Osteocyte (in vitro differentiated cells): ENCODE data around the gene HOXB2. TPM values are rescaled to one million over a fixed set of nuclear protein-coding genes. Genes with fewer than 3 reads are reported as not detected.

Experiments used
- DNase-seq: peaks from one replicate; pipeline ENCODE4 v3.0.0; 2021; ENCODE audit warnings: mixed read lengths; ENCODE audit not compliant: unreplicated experiment; ENCODE audit errors: extremely low spot score
- H3K27ac Mint-ChIP-seq: one replicate; pipeline ENCODE4 v1.8.0; 2021; ENCODE audit warnings: mild to moderate bottlenecking, mixed read lengths; ENCODE audit not compliant: unreplicated experiment
- H3K27me3 Mint-ChIP-seq: one replicate; pipeline ENCODE4 v1.8.0; 2021; ENCODE audit warnings: mixed read lengths; ENCODE audit not compliant: unreplicated experiment
- H3K36me3 Mint-ChIP-seq: one replicate; pipeline ENCODE4 v1.8.0; 2021; ENCODE audit warnings: mixed read lengths; ENCODE audit not compliant: unreplicated experiment
- H3K4me1 Mint-ChIP-seq: one replicate; pipeline ENCODE4 v1.8.0; 2021; ENCODE audit warnings: mixed read lengths; ENCODE audit not compliant: unreplicated experiment
- H3K4me3 Mint-ChIP-seq: one replicate; pipeline ENCODE4 v1.8.0; 2021; ENCODE audit warnings: mild to moderate bottlenecking, moderate library complexity, mixed read lengths; ENCODE audit not compliant: unreplicated experiment
- H3K9me3 Mint-ChIP-seq: one replicate; pipeline ENCODE4 v1.8.0; 2021; ENCODE audit warnings: mixed read lengths; ENCODE audit not compliant: unreplicated experiment
- total RNA-seq: library from RNA; stranded (reverse); gene quantifications from 2 replicates; pipeline ENCODE4 v1.2.1, GENCODE V29; 2021
- TF ChIP-seq, protein P1 (sequence below): fragments of 200-600 bp; sonication (generic); IDR thresholded peaks from 2 replicates; pipeline ENCODE4 v1.5.0; 2021; ENCODE audit warnings: antibody characterized with exemption, mild to moderate bottlenecking, moderate library complexity

Gene HOXB2
- total RNA-seq, 1 donor from 2014 or later = not detected

DNA sequence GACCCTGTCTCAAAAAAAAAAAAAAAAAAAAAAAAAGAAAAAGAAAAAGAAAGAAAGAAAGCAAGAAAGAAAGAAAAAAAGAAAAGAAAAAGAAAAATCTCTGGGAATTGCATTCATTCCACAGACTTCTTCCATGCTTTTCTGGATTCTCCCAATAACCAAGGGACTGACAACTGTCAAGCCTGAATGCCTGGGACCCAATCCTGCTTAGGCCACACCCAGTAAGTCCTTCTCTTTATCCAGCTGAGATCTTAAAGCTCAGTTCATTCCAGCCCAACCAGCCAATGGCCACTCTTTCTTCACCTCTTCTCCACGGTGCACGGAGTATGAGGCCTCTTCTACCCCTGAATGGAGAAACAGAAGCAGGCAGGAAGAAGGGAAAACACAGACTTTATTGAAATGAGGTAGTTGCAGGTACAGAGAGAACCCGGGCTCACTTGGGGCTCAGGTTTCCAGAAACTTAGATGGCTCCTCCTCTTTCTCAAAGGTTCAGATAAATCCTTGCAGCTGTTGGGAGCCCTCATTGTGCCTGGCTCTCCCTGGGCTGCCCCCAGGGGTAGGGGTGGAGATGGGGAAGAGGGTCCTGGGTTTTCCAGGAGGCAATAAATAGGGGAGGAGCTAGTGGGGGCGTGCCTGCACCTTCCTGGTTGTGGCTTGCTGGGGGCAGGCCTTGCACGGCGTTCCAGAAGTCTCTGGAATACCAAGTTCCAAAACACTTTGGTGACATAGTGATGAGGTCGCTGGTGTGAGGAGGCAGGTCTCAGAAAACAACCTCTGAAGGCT is 16.6 kb downstream of the HOXB2 start:
- Mint-ChIP-seq H3K27ac (no peak overlapping the region), H3K4me3 (no peak overlapping the region), H3K27me3 (peaks cover 70% of the 10 kb centered on the region), H3K4me1 (no peaks in the 10 kb centered on the region), H3K36me3 (no peaks in the 10 kb centered on the region), H3K9me3 (no peaks in the 10 kb centered on the region)
- TF ChIP-seq, protein P1, sequence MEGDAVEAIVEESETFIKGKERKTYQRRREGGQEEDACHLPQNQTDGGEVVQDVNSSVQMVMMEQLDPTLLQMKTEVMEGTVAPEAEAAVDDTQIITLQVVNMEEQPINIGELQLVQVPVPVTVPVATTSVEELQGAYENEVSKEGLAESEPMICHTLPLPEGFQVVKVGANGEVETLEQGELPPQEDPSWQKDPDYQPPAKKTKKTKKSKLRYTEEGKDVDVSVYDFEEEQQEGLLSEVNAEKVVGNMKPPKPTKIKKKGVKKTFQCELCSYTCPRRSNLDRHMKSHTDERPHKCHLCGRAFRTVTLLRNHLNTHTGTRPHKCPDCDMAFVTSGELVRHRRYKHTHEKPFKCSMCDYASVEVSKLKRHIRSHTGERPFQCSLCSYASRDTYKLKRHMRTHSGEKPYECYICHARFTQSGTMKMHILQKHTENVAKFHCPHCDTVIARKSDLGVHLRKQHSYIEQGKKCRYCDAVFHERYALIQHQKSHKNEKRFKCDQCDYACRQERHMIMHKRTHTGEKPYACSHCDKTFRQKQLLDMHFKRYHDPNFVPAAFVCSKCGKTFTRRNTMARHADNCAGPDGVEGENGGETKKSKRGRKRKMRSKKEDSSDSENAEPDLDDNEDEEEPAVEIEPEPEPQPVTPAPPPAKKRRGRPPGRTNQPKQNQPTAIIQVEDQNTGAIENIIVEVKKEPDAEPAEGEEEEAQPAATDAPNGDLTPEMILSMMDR = no peak
- no peak for DNase-seq

DNA sequence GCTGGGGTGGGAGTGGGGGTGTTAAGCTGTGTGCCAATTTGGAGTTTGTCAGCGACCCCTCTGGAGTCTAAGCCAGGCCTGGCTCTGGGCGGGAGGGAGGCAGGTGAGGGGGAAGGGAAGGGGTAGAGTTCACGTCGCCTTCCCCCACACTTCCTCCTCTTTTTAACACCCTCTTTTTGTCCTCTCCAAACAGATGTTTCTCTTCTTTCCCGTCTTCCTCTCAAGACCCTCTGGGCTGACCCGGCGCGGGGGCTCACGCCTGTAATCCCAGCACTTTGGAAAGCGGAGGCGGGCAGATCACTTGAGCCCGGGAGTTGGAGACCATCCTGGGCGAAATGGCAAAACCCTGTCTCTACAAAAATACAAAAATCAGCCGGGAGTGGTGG is 17.4 kb downstream of the HOXB2 start:
- Mint-ChIP-seq H3K27ac (no peak overlapping the region), H3K4me1 (no peaks in the 10 kb centered on the region), H3K27me3 (peaks cover 75% of the 10 kb centered on the region), H3K36me3 (no peaks in the 10 kb centered on the region), H3K9me3 (no peaks in the 10 kb centered on the region), H3K4me3 (no peak overlapping the region)
- DNase-seq = no peak
- TF ChIP-seq, protein P1 = no peak

DNA sequence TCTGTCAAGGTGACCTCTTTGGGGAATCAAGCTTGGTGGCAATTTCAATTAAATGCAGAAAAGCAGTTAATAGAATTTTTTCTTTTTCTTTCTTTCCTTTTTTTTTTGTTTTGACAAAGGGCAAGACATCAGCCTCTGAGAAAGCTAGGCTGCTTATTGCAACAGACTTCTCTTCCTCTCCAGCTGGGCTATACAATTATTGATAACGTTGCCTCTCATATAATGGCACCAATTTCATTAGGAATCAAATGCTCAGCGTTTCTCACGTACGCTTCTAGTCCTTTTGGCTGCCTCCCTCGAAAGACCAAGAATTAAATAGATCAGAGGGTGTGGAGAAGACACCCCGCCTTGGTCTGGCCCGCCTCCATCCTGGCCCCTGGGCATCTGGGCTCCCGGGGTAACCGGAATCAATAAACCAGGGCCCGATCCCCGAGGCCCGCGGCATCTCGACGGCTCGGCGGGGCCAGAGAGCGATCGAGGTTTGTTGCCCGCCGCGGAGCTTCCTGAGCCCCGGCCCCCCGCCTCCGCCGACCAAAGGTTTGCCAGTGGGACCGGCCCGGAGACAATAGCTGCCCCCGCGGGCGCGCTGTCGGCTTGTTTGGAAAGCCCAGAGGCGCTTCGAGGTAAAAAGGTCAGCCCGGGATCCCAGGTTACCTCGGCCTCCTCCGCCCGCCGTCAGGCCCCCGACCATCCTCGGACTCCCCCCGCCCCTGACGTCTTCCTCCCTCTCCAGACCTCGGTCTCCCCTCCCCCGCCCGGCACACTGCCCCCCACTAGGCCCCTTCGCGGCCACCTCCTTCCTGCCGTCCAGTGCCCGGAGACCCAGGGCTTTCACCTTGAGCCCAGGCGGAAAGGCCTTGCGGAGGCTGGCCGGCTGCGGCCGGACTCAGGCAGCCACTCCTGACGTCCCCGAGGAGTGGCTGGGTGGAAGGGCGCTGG is 18.0 kb downstream of the HOXB2 start:
- no peaks in the 10 kb centered on the region for H3K9me3 Mint-ChIP-seq
- H3K27me3 Mint-ChIP-seq = peaks cover 77% of the 10 kb centered on the region
- H3K4me1 Mint-ChIP-seq = no peaks in the 10 kb centered on the region
- no peaks in the 10 kb centered on the region for H3K36me3 Mint-ChIP-seq
- no peak overlapping the region for H3K4me3 Mint-ChIP-seq
- TF ChIP-seq, protein P1 = no peak
- no peak overlapping the region for H3K27ac Mint-ChIP-seq
- no peak for DNase-seq

DNA sequence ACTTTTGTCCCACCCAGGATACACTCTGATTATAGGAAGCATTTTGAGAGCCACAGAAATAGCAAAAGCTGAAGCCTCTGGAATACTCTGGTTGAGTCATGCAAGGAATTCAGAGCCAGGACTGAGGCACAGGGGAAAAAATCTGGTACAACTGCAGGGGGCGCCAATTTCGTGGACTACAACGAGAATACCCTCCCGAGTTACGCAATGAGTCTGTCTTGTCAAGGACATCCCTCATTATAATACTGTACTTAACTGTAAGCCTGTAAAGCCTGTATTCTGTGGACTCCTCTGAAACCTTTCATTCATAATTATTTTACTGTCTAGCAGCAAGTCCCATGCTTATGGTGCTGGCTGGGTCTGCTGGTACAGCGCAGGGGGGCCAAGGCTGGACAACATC is 21.9 kb downstream of the HOXB2 start:
- no peak for DNase-seq
- Mint-ChIP-seq H3K27me3 (peaks cover 65% of the 10 kb centered on the region), H3K4me1 (no peaks in the 10 kb centered on the region), H3K9me3 (no peaks in the 10 kb centered on the region), H3K36me3 (no peaks in the 10 kb centered on the region), H3K4me3 (no peak overlapping the region), H3K27ac (no peak overlapping the region)
- TF ChIP-seq, protein P1 = no peak
